WERI-Rb-1 (cell line): ENCODE results near the gene NRXN3.

Experiments used
- DNase-seq: peaks from one replicate; pipeline ENCODE4 v3.0.0-alpha.2; 2020
- H3K27ac ChIP-seq: fragments of 250-450 bp; sonication (Bioruptor Pico); 2 replicates; pipeline ENCODE4 v1.5.1; 2020; ENCODE audit warnings: mild to moderate bottlenecking, moderate library complexity
- H3K27me3 ChIP-seq: fragments of 250-450 bp; sonication (Bioruptor Pico); 2 replicates; pipeline ENCODE4 v1.5.1; 2021; ENCODE audit warnings: mild to moderate bottlenecking, low read depth, moderate library complexity; ENCODE audit not compliant: insufficient read depth, severe bottlenecking
- H3K36me3 ChIP-seq: fragments of 250-450 bp; sonication (Bioruptor Pico); 2 replicates; pipeline ENCODE4 v1.5.1; 2020; ENCODE audit warnings: mild to moderate bottlenecking, moderate library complexity
- H3K4me3 ChIP-seq: 2 replicates; pipeline ENCODE4 v1.5.1; 2011; ENCODE audit warnings: low read depth, mild to moderate bottlenecking, control low read depth, low read length
- H3K9me3 ChIP-seq: fragments of 250-450 bp; sonication (Bioruptor Pico); 2 replicates; pipeline ENCODE4 v1.5.1; 2021; ENCODE audit warnings: mild to moderate bottlenecking, moderate library complexity; ENCODE audit not compliant: severe bottlenecking
- CTCF ChIP-seq: IDR thresholded peaks from 2 replicates; pipeline ENCODE4 v1.5.1; 2011; ENCODE audit warnings: low read depth, mild to moderate bottlenecking, control low read depth, inconsistent platforms, low read length

NRXN3 gene

GRCh38 chr14:79680087-79680486 lies 1509.9 kb downstream of the NRXN3 start:
- DNase-seq: no peak
- Histone ChIP-seq H3K27ac (no peak overlapping the region), H3K9me3 (no peaks in the 10 kb centered on the region), H3K27me3 (no peaks in the 10 kb centered on the region), H3K4me3 (no peak overlapping the region), H3K36me3 (no peaks in the 10 kb centered on the region)
- TF ChIP-seq CTCF: no peak

GRCh38 chr14:79686196-79686595 lies 1516.0 kb downstream of the NRXN3 start:
- no peaks in the 10 kb centered on the region for H3K27me3 ChIP-seq
- no peak for DNase-seq
- H3K9me3 ChIP-seq: no peaks in the 10 kb centered on the region
- no peaks in the 10 kb centered on the region for H3K36me3 ChIP-seq
- no peak for TF ChIP-seq CTCF
- no peak overlapping the region for H3K4me3 ChIP-seq
- H3K27ac ChIP-seq: no peak overlapping the region

- H3K4me3 ChIP-seq: no peak overlapping the region
- no peak overlapping the region for H3K27ac ChIP-seq
- no peak for TF ChIP-seq CTCF
- no peaks in the 10 kb centered on the region for H3K9me3 ChIP-seq
- DNase-seq: no peak
- H3K36me3 ChIP-seq: no peaks in the 10 kb centered on the region
- no peaks in the 10 kb centered on the region for H3K27me3 ChIP-seq
Observed at GRCh38 chr14:79690960-79691359, 1520.8 kb downstream of the NRXN3 start.

- DNase-seq: no peak
- Histone ChIP-seq H3K9me3 (no peaks in the 10 kb centered on the region), H3K36me3 (no peaks in the 10 kb centered on the region), H3K27ac (no peak overlapping the region), H3K27me3 (no peaks in the 10 kb centered on the region), H3K4me3 (no peak overlapping the region)
- no peak for TF ChIP-seq CTCF
Observed at GRCh38 chr14:79693935-79694334, 1523.8 kb downstream of the NRXN3 start.

- no peak for TF ChIP-seq CTCF
- Histone ChIP-seq H3K27ac (no peak overlapping the region), H3K9me3 (no peaks in the 10 kb centered on the region), H3K4me3 (no peak overlapping the region), H3K27me3 (no peaks in the 10 kb centered on the region), H3K36me3 (no peaks in the 10 kb centered on the region)
- DNase-seq: no peak
Observed at GRCh38 chr14:79695307-79695706, 1525.1 kb downstream of the NRXN3 start.

- no peak for DNase-seq
- Histone ChIP-seq H3K27me3 (no peaks in the 10 kb centered on the region), H3K36me3 (no peaks in the 10 kb centered on the region), H3K4me3 (no peak overlapping the region), H3K9me3 (no peaks in the 10 kb centered on the region), H3K27ac (no peak overlapping the region)
- TF ChIP-seq CTCF: no peak
Observed at GRCh38 chr14:79698298-79698711, 1528.1 kb downstream of the NRXN3 start.
